HG03460 (cell line): ENCODE results near the gene SLC35F2.
"Not testable (repeated sequence)": the region's sequence is repeated elsewhere in the genome, so short reads cannot be mapped to it uniquely, and the experiment has no call there.

Experiments used
- ATAC-seq: cut with Tn5 transposase; IDR thresholded peaks from one replicate; pipeline ENCODE4 v1.9.1; 2021; ENCODE audit not compliant: unreplicated experiment

SLC35F2 gene

GRCh38 chr11:107791343-107792048 lies 67.1 kb downstream of the SLC35F2 start:
- no peak for ATAC-seq

- no peak for ATAC-seq
Measured at GRCh38 chr11:107789767-107790166, 68.8 kb downstream of the SLC35F2 start.

DNA sequence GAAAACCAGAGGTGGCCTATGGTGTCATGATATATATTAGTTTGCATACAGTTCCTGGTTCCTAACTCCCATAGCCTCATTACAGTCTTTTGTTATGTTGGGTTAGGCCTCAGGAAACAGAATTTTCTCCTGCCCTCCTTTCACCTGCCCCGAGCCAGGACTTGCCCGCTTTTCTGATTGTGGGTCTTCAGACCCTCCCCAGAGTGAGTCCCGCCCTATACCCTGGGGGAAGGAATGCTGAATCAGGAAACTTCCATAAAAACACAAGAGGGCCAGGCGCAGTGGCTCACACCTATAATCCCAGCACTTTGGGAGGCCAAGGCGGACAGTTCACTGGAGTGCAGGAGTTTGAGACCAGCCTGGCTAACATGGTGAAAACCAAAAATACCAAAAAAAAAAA lies 70.9 kb downstream of the SLC35F2 start:
- ATAC-seq: no peak

GRCh38 chr11:107785401-107785800 lies 73.2 kb downstream of the SLC35F2 start:
- ATAC-seq: no peak

DNA sequence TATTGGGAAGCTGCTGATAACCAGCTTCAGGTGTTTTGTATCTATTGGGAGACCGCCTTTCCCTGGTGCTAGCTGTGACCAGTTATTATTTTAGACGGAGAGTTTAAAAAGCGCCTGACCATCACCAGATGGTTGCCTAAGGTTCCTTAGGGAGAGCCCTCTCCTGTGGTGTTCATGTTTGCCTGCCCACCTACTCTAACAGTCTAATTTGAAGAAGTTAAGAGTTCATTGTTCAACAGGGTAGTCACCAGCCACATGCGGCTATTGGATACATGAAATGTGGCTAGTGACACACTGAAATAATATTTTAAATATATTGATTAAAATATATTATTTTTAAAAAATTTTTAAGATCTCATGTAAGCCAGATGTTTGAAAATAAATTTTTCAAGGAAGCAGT lies 75.5 kb downstream of the SLC35F2 start:
- ATAC-seq: no peak

- no peak for ATAC-seq
Measured at GRCh38 chr11:107780775-107781174, 77.8 kb downstream of the SLC35F2 start.

DNA sequence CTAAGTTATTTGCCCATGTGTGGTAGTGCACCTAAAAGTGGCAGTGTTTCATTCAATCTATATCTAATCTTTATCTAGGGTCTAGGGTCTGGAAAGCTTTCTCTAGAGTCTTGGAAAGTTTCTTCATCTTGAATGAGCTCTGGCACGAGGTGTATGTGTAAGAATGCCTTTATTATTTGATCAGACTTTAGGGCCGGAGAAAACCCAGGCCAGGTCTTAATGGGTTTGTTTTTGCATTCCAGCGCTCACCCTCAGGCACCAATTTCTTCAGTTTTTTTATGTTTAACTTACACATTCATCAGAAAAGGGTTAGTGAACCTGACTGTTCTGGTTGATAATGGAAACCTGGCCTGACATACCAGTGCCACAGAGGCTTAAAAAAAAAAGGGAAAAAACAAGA lies 78.5 kb downstream of the SLC35F2 start:
- ATAC-seq: no peak

DNA sequence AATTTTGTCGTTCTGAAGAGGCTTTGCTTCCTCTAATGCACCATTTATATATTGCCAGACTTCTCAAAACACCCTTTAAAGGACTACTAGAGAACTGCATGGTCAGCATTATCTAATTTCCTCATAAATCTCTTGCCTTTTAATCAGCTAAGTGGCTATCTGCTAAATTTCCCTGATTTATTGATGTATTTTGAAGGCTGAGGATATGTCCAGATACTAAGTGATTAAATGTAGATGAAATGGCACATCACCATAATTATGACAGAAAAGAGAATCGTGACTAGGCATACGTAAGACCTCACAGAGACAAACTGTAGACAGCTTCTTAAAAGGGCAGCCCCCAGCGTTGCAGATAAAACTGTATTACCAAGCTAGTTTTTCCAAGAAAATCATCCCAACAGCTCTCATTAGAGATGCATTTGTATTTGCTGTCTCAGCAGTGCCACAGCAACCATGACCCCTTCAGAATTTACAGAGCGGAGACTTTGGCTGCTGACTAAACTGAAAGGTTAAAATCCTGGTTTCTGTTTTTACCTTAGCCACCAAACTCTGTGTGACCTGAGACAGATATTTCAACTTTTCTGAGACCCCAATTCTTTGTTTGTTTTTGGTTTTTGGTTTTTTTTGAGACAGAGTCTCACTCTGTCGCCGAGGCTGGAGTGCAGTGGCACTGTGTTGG lies 79.6 kb downstream of the SLC35F2 start:
- no peak for ATAC-seq

DNA sequence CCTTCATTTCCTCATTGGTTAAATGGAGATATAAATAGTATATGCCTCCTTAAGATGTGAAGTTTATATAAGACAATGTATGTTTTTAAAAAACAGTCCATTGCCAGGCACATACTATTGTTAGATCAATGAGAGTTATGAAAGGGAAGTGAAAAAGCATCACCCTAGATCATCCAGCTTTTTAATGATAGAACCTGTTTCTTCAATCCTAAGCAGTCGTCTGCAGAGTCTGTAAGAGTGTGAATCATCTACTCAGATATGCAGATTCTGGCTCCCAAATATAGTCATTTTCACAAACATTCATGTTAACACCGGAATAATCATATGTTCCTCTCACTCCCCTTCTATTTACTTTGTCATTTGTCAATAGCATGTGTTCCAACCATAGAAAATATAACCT lies 81.5 kb downstream of the SLC35F2 start:
- no peak for ATAC-seq

DNA sequence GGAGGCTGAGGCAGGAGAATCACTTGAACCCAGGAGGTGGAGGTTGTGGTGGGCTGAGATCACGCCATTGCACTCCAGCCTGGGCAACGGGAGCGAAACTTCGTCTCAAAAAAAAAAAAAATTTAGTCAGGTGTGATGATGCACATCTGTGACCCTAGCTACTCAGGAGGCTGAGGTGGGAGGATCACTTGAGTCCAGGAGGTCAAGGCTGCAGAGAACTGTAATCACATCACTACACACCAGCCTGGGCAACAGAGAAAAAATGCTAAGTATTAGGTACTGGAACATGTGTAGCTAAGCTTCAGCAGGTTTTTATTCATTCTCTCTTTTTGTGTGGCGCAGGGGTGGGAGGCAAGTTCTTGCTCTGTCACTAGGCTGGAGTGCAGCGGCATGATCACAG lies 82.5 kb downstream of the SLC35F2 start:
- no peak for ATAC-seq

- ATAC-seq: no peak
Measured at GRCh38 chr11:107770551-107770951, 88.0 kb downstream of the SLC35F2 start.

DNA sequence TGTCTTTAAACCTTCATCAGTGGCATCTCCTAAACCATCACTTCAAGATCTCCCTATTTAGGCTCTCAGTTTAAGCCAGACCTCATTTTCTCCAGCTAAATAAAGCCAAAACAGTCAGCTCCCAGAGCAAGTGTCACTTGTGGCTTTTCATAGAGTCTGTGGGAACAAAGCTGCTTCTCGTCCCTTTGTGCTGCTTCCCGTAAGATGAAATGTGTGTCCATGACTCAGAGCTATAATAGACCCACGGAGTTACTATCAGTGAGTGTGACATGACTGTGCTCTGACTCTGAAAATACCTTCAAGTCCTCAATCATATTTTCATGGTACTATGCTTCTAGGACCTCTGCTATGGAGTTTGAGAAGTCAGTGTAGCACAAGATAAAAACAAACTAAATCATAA lies 89.4 kb downstream of the SLC35F2 start:
- no peak for ATAC-seq

GRCh38 chr11:107758719-107759355 lies 99.8 kb downstream of the SLC35F2 start:
- not testable (repeated sequence) for ATAC-seq

GRCh38 chr11:107757661-107758060 lies 100.9 kb downstream of the SLC35F2 start:
- ATAC-seq: no peak

DNA sequence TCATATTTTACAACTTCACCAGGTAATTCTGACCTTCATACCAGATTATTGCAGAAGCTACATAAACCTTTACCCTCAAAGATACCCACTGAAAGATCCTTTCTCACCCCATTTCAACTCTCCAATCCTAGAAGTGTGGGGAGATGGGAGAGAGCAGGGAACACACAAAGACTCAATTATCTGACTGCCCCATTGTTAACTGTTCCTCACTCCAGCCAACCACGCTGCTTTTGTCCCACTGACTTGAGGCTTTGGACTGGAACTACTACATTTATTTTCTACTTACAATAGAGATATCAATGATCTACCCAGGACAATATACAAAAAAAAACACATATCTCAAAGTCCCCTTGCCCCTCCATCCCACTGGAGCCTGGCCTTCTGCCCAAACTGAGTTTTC lies 102.0 kb downstream of the SLC35F2 start:
- ATAC-seq: no peak

GRCh38 chr11:107752949-107753822 lies 105.4 kb downstream of the SLC35F2 start:
- no peak for ATAC-seq

- no peak for ATAC-seq
Measured at GRCh38 chr11:107752508-107752907, 106.1 kb downstream of the SLC35F2 start.

GRCh38 chr11:107751082-107751481 lies 107.5 kb downstream of the SLC35F2 start:
- no peak for ATAC-seq

- ATAC-seq: no peak
Measured at GRCh38 chr11:107750313-107750712, 108.3 kb downstream of the SLC35F2 start.

- no peak for ATAC-seq
Measured at GRCh38 chr11:107747622-107748021, 111.0 kb downstream of the SLC35F2 start.

DNA sequence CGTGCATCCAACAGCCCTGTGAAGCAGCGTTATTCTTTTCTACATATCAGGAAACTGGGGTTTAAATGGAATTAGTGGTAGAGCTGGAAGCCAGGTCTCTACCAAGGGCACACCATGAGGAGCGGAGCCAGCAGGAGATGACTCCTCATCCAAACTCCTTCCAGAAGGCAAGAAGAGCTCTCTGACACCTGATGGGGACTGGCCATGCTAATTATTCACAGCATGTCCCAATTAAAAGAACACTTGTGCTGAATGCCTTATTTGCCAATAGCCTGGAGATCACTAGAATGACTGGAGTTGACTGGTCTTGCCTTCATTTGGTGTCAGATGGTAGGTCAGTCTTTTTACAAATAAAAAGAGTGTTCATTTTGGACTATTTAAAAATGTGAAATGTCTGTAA lies 113.9 kb downstream of the SLC35F2 start:
- ATAC-seq: no peak
